DMS53 (cell line): ENCODE measurements around the gene WDR55.
"Not testable (repeated sequence)": the region's sequence is repeated elsewhere in the genome, so short reads cannot be mapped to it uniquely, and the experiment has no call there.

Experiments used
- DNase-seq: peaks from one replicate; lab custom pipeline; 2025; lab: John Stamatoyannopoulos, UW

The WDR55 gene, protein sequence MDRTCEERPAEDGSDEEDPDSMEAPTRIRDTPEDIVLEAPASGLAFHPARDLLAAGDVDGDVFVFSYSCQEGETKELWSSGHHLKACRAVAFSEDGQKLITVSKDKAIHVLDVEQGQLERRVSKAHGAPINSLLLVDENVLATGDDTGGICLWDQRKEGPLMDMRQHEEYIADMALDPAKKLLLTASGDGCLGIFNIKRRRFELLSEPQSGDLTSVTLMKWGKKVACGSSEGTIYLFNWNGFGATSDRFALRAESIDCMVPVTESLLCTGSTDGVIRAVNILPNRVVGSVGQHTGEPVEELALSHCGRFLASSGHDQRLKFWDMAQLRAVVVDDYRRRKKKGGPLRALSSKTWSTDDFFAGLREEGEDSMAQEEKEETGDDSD

DNA sequence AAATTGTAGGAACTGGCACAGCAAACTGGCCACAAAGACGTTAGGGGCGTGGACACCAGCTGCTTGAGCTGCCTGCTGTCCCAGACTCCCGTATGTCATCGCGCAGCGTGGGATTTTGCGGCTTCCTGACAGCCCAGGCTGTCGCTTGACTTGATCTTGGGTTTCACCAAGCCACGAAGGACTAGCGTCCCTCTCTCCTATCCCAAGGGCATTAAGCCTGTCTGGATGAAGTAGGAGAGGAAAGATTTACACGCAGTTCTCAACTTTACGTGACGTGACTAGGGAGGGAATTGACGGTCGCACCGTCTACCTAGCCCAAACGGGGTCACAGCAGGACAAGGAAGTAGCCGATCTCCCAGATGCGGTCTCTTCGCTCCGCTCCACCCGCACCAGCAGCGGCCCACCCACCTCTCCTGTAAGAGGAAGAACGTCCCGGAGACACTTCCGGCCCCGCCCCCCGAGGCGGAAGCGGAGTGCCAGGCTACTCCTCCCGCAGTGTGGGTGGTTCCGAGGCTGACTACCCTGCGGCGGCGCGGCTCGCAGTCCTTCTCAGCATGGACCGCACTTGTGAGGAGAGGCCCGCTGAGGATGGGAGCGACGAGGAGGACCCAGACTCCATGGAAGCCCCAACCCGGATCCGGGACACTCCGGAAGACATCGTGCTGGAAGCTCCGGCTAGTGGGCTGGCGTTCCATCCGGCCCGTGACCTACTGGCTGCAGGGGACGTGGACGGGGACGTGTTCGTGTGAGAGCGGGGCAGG is at the start of gene WDR55:
WDR55 (plus strand) TSS at position 546 of the 761 bp plus-strand sequence; CDS start at position 555, 9 bp downstream.
- peak; percentile 98 for DNase-seq

DNA sequence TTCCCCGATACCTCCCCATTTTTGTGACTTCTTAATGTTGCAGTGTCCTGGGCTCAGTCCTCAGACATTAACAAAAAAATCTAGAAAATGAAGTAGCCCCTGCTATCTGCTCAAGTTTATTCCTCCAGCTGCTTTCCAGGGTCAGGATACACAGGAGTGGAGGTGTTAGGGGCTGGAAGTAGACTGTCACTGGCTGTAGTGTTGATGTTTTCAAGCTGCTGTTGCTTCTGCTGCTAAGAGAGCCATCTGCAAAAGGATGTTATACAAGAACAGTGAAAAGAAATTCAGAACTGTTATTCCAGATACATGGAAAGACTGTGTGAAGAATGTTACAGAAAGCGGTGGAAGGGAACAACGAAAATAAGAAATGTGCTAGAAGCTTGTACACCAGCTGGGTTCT is 42.4 kb upstream of the WDR55 start:
- DNase-seq = no peak

DNA sequence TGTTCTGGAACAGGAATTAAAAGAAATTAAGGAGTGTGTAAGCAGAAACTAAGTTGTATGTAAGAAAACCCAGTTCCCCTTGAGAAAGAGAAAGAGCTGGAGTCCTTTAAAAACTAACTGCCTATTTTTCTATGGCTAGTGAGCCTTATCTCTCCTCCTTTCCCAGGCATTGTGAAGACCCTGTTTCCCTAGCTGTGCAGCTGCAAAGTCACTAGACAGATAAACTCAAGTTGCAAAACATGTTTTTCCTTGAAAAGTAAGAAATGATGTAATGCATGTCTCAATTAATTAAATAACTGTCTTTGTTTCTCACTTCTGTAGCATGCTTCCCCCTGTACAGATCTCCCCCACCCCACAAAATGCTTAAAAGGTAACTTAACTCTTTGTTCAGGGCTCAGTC is 41.6 kb upstream of the WDR55 start:
- DNase-seq = not testable (repeated sequence)

DNA sequence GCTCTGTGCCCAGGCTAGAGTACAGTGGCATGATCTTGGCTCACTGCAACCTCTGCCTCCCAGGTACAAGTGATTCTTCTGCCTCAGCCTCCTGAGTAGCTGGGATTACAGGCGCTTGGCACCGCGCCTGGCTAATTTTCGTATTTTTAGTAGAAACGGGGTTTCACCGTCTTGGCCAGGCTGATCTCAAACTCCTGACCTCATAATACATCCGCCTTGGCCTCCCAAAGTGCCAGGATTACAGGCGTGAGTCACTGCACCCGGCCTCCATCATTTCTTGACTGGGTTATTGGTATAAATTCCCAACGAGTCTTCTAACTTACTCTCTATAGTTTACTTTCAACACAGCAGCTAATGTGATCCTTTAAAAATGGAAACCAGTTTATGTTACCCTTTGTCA is 39.8 kb upstream of the WDR55 start:
- not testable (repeated sequence) for DNase-seq

DNA sequence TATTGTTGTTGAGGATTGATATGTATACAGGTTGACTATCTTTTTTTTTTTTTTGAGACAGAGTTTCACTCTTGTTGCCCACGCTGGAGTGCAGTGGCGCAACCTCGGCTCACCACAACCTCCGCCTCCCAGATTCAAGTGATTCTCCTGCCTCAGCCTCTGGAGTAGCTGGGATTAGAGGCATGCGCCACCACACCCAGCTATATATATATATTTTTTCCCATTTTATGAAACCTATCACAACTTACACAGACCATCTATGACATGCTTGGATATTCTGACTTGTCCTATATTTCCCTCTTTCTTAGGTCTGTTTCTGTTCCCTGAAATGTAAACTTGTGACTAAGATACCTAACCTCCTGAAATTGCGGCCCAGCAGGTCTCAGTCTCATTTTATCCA is 36.7 kb upstream of the WDR55 start:
- peak; percentile 15 for DNase-seq

DNA sequence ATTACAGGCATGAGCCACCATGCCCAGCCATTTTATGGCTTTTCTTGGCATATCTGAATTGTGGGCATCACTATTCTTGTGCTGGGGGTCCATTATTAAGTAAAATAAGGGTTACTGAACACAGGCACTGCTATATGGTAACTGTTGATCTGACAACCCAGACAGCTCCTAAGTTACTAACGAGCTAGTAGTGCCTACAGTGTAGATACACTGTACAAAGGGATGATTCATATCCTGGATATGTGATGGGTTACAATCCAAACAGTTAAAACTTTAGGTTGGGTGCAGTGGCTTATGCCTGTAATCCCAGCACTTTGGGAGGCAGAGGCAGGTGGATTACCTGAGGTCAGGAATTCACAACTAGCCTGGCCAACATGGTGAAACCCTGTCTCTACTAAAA is 36.0 kb upstream of the WDR55 start:
- no peak for DNase-seq

DNA sequence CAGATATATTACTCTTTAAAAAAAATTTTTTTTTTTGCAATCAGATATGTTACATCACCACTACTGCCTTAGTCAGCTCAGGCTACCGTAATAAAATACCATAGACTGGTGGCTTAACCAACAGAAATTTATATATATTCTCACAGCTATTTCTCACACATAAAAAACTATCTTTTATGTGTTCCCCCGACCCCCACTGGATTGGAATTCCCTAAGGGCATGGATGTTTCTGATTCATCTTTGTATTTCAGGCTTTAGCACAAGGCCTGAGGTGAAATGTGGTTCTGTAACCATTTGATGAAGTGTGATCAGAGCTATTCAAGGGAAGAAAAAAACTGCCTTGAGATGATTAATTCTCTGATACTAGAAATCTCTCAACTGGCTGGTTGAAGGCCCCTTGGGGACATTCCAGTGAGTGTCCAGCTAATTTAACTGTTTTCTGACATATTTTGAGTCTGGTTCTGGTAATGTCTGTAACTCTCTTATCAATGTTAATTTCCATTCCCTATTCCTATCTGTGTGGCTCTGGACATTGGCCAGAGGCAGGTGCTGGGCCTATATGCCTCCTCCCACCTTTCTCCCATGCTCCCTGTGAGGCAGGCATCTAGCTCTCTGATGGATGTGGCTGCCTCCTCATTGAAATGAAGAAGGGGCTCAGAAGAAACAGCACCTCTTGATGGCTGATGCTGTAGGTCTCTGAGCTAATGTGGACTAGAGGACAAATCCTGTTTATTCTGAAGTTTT is 34.2 kb upstream of the WDR55 start:
- no peak for DNase-seq

DNA sequence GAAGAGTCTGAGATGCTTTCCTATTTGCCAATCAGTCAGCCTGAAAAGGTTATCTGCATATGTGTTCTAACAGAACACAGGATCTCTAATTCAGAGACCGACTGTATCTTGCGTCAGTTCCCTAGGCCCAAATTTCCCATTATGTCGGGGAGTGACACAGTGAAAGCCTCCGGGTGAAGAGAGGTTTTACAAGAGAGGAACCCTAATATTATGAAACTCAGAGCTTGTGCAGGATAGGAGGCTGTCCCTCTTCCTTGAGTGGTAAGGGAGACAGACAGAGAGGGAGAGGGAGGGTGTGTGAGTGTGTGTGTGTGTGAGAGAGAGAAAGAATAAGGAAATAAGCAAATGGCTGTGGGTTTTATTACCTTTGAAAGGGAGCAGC is 33.7 kb upstream of the WDR55 start:
- DNase-seq = no peak

DNA sequence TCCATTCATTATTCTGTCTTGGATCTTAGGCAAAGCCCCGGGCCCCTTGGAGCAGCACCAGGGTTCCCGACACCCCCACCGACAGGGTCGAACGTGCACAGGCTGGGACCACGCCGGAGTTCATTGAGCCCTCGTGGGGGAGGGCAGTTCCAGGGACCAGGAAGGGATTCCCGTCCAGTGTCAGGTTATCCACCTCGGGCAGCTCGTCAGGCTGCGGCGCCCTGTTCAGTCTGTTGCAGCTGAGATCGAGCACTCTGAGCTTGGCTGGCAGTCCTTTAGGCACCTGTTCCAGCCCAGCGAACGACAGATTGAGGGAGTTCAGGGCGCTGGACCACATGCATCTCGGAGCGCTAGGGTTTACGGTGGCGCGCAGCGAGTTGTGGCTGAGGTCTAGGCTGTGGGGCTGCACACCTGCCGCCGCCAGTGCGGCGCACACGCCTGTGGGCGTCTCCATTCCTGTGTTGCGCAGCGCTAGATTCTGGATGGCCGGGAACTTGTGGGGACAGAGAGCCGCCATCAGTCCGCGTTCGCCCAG is 32.8 kb upstream of the WDR55 start:
- peak; percentile 88 for DNase-seq

DNA sequence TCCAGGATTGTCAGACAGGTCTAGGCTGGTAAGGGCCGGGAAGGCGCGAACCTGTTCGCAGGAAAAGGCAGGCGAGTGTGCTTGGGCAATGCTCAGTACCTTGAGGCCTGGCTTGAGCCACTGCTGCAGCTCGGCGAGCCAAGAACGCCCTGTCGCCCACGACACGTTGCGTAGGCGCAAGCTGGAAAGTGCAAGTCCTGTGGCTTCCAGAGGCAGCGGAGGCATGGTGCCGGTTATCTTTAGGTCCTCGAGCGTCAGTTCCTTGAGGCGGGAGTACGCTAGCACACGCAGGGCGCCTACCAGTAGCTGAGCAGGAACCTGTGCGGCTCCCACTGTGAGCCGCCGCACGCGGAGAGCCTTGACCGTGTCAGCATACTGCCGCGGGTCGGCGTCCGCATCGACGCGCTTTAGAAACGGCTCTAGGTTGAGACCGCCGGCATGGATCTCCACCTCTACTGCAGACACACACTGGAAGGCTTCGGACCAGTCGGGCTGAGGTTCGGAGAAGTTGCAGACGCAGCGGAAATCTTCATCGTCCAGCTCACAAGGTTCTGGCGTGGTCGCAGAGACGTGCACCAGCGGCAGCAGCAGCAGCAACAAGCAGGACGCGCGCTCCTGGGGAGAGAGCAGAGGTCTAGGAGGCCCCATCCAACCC is 32.2 kb upstream of the WDR55 start:
- peak; percentile 88 for DNase-seq

DNA sequence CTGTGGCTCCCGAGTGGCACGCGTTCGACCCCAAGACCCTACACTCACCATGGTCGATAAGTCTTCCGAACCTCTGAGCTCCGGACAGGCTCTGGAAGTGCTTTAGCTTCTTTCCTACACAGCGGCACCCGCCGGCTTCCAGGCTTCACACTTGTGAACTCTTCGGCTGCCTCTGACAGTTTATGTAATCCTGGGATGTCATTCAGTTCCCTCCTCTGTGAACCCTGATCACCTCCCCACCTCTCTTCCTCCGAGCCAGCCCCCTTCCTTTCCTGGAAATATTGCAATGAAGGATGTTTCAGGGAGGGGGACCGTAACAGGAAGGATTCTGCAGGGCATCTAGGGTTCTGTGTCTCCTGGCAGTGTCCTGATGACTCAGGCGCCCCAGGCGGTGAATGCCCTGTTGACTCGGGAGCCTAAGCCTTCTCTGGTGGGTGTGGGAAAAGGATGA is 31.7 kb upstream of the WDR55 start, which contains the start of gene CD14:
CD14 (minus strand) TSS at position 155 of the 451 bp plus-strand sequence; CDS start at position 51, 104 bp downstream.
- peak; percentile 80 for DNase-seq

DNA sequence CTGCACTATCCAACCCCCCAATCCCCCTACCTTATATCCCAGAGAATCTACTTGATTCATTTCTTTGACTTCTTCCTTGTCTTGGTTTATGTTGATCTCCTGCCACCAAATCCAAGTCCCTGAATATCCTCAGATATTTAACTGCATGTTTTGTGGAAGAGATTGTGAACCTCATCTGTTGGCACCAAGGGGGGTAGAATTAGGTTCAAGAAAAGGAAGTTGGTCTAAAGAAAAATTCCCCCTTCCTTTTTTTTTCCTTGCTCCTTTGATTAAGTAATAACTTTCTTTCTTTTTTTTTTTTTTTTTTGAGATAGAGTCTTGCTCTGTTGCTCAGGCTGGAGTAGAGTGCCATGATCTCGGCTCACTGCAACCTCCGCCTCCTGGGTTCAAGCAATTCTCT is 31.2 kb upstream of the WDR55 start:
- DNase-seq = no peak

DNA sequence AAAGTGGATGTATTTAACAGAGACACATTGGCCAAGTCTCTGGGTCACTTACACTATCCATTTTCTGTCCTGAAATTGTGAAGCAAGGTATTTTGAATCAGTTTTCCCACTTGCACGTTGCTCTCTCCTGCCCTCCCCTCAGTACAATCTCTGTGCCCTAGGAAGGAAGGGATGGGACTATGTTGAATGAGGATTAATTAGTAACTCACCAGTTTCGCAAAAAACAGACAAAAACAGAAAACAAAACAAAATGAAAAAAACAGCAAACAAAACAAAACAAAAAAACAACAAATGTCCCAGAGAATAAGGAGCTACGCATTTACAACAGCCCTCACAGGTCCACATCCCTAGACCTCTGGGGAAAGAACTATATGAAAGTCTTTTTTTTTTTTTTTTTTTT is 30.6 kb upstream of the WDR55 start:
- no peak for DNase-seq

DNA sequence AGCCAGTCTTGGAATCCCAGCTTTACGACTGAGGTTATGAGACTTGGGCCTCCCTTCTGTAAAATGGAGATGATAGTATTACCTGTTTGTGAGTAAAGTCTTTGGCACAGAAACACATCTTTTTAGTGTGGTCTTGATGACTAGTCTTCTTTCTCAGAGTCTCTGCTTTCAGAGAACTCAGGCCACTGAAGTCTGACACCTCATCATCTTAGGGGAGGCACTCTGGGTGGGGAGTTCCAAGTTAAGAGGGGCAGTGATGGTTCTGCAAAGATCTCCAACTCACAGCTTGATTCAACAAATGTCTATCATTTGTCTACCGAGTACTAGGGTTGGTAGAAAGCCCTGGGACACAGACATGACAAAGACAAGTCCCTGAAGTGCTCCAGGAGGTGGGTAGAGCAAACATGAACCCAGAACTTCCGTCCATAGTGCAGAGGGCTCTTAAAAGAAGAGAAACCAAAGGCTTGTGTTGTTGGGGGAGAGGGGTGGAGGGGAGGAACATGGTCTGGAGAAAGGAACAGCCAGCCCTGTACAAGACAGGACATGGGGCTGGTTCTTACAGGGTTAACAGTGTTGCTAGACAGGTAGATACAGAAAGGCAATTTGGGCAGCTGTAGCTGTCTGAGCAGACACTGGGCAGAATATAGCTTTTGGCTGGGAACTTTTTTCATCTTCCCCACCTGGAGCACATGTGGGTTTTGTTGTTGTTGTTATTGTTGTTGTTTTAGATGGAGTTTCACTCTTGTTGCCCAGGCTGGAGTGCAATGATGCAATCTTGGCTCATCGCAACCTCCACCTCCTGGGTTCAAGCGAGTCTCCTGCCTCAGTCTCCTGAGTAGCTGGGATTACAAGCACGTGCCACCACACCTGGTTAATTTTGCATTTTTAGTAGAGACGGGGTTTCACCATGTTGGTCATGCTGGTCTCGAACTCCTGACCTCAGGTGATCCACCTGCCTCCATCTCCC is 29.1 kb upstream of the WDR55 start:
- DNase-seq = no peak

DNA sequence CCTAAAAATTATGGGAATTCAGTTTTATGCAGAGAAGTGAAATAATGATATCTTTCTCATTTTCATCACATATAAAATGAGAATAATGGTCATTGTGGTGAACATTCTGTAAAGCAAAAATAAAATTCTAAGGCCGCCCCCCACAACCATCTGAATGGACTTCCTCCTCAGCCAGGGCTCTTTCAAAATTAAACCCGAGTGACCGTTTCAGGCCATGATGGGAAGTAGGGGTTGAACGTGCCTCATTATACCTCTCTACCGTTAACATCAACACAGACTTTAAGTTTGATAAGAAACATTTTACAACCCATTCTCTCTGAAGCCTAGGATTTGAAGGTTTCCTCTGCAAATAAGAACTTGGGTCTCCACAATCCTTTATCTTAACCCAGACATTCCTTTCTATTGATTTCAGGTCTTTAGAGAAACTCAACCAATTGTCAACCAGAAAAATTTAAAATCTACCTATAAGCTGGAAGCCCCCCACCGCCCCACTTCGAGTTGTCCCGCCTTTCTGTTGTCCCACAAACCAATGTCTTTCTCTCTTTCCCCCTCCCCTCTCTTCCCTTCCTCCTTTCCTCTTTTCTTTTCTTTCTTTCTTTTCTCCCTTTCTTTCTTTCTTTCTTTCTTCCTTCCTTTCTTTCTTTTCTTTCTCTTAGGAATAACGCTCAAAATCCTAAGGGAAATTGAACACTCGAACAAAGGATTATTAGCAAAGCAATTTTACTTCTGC is 27.2 kb upstream of the WDR55 start:
- DNase-seq = no peak

DNA sequence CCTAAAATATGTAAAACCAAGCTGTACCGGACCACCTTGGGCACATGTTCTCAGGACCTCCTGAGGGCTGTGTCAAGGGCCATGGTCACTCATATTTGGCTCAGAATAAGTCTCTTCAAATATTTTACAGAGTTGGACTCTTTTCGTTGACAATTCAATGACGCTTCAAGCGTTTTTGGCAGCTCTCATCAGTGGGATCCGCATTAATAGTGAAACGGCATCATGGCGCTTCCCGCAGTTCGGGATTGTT is 25.9 kb upstream of the WDR55 start:
- DNase-seq = not testable (repeated sequence)

DNA sequence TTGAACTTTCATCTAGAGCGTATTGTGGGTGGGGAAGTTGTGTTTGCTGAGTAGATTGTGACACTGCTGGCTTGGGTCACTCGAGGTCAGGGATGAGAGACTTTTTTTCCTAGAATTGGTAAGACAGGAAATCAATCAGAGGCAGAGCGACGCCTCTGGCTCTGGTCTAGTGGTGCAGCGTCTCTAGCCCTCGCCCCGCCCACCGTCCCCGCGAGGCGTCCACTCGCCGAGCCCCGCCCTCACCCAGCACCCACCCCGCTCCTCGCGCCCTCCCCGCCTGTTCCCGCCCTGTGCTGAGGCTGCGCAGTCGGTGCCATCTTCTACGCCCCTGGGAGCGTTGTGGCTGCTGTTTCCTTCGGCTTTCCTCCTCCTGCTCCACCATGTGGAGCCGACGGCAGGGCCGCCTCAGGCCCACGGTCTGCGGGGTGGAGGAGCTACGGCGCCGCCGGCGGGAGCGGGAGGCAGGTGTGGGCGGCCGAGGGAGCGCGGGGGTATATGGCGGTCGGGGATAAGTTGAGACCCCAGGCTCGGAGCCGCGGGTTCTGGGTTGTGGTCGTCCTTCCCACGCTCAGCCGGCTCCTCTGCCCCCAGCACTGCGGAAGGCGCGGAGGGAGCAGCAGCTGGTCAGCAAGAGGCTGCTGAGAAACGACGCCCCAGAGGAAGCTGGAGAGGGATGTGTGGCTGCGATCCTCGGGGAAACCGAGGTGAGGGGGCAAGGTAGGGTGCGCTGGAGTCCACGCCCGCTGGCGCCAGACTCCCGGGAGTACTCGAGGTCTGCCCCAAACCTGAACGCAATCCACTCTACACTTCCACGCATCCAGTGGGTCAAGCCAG is 25.3 kb upstream of the WDR55 start, which contains the start of gene TMCO6:
TMCO6 (plus strand) TSS at position 304 of the 834 bp plus-strand sequence; CDS start at position 381, 77 bp downstream.
- peak; percentile 98 for DNase-seq

DNA sequence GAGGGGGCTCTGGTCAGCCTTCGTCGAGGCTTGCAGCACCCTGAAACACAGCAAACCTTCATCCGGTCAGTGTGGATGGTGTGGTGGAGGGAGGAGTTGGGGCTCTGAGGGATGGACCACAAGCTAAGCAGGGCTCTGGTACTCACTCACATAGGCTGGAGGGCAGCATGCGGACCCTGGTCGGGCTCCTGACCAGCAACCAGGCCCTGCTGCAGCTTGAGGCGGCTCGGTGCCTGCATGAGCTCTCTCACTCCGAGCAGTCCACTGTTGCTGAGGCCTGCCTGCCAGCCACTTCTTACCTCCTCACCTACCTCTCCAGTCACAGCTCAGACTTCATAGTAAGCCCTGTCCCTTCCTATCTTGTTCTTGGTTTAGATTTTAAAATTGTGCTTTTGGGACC is 23.0 kb upstream of the WDR55 start:
- DNase-seq = no peak

DNA sequence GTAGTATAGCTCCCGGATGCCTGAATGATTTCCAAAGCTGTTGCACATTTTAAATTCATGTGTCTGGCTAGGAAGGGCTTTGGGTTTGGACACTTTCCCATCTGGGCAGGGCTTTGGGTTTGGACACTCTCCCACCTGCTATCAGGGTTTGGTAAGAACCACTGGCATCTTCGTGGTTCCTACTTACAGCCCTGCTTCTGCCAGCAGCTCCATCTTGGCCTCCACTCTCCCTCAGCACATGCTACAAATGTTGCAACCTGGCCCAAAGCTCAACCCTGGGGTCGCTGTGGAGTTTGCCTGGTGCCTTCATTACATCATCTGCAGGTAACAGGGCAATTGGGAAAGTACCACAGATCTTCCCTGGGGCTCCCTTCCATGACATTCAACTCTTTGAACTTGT is 22.0 kb upstream of the WDR55 start:
- no peak for DNase-seq
